Caki2 (cell line): ENCODE measurements around the gene SPEN. TPM values are rescaled to one million over a fixed set of nuclear protein-coding genes. Genes with fewer than 3 reads are reported as not detected.

Experiments
- DNase-seq: peaks from one replicate; pipeline ENCODE4 v3.0.0-alpha.2; 2015; ENCODE audit warnings: low read depth
- in situ Hi-C: cut with HindIII; loops from 2 replicates; pipeline ENCODE4 v1.10.0; 2016; ENCODE audit warnings: low sequenced_read_pairs, low pct_unique_long_range_greater_than_20kb, mixed read lengths
- total RNA-seq: library from RNA; depleted of rRNA; stranded (reverse); fragments of >200 nt; shearing (Covaris generic); gene quantifications from 2 replicates; pipeline ENCODE4 v1.2.3, GENCODE V29; 2014; ENCODE audit warnings: low replicate concordance

SPEN gene
- total RNA-seq, 1 experiment from 2014 or later, result 6.9 TPM

DNA sequence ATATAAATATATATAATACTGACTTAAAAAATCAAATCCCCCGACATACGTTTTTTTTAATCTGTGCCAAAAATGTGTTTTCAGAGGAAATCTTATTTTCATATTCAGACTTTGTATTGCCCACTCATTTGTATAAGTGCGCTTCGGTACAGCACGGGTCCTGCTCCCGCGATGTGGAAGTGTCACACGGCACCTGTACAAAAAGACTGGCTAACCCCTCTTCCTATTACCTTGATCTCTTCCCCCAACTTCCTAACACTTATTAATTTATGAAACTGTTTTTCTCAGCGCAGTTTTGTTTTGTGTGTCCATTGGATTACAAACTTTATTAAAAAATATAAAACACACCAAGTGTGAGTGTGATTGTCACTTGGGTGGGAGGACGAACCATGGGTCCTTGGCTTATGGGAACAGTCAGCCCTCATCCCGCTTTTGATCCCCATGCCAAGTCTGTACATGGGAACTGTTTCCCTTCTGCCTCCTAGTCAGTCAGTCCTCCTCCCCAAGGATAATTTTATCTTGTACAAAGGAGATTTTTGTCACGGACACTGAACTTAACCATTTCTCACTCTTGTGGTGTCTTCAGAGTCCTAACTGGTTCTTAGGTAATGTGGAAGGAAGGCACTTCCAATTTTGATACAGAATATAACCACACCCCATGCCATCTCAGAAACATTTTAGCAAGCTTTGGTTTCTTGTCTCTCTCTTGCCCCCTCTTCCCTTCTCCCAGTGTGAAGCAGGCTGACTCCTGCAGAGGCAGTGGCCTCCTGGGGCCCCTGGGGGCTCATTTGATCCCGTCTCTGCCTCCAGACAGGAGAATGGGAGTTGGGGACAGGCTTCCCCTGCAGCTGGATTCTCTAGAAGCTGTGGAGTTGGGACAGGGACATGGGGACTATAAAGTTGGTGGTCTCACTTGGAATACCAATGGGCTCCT is 92.9 kb downstream of the SPEN start:
- DNase-seq, result no peak
- in situ Hi-C loops, result no loop called here

DNA sequence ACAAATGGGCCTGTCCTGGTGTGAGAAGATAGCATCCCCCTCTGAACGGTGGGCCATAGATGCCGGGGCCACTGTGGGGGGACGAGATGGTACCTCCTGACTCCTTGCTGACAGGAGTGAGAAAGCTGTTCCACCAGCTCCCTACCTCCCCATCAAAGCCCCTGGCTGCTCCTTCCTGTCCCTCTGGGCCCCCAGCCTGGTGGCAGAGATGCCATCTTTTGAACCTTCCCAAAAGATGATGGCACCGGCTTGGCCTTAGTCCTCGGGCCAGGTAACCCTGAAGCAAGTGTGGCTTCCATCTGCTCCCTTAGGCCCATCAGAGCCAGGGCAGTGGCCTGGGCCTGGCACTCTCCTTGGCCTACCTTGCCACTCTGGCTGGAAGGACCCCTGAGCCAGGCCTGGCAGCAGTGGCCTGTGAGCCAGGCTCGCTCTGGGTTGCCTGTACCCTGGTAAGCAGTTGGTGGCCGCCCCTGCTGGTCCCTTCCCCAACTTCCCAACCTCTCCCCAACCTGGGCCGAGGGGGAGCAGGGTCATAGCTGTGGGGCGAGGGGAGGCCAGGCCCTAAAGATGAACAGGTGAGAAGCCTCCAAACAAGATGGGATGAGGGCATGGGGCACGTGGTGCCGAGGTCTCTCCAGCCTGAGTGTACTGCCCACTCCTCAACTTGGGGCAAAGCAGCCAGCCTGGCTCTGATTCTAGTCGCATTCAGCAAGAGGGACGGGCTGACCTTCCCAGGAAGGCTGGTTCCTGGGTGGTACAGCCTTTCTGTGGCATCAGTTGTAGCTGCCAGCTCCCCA is 93.7 kb downstream of the SPEN start:
- no peak for DNase-seq
- in situ Hi-C loops, result no loop called here

DNA sequence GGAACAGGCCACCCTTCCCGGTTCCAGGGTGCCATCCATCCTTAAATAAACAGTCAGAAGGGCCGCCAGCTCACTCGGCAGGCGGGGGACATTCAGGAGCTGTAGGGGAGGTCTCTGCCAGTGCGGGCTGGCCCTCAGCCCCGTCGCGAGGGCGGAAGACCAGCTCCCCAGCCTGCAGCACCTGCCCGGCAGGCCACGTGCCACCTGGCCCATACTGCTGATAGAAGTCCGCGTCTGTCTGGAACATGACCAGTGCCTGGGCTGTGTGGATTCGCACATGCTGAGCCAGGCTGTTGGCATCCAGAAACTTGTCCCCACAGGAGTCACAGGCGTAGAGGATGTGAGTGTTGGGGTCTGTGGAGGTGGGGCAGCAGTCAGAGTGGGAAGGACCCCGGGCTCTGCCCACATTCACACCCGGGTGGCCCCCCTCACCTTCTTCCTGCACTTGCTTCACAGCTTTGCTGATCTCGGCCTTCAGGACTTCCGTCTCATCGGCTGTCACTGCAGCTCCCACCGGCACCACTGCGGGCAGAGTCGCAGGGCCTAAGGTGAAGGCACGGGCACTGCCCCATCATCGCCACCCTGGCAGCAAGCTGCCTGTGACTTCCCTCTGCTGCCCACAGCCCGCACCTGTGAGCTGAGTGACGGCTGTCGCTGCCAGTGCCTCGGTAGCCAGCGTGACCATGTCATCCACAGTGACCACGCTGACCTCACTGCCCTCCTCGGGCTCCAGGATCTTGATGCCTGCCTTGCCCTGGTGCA is 94.6 kb downstream of the SPEN start:
- no peak for DNase-seq
- in situ Hi-C loops, result no loop called here

DNA sequence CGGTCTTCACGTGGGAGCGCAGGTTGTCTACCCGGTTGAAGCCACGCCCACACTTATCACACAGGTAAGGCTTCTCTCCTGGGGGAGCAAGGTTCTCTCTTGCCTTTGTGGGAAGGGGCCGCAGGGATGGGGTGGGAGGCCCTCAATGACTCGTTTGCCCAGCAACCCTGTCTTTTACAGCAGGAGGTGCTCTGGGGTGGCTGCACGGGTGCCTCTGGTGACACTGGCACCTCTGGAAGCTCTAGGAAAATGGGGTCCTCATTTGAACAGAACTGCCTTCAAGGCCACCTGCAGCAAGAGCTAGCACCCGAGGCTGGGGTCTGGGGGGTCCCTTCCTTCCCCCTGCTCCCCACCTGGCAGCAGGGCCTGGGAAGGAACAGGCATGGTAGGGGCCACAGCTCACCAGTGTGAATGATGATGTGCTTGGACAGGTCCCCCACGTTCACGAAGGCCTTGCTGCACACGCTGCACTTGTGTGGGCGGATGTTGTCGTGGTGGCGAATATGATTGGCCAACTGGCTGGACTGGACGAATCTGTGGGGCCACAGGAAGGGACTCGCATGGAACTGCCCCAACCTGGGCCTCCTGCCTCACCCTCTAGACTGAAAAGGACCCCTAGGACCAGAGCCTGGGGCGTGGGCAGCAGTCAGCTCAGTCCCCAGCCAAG is 95.3 kb downstream of the SPEN start:
- in situ Hi-C loops, result no loop called here

DNA sequence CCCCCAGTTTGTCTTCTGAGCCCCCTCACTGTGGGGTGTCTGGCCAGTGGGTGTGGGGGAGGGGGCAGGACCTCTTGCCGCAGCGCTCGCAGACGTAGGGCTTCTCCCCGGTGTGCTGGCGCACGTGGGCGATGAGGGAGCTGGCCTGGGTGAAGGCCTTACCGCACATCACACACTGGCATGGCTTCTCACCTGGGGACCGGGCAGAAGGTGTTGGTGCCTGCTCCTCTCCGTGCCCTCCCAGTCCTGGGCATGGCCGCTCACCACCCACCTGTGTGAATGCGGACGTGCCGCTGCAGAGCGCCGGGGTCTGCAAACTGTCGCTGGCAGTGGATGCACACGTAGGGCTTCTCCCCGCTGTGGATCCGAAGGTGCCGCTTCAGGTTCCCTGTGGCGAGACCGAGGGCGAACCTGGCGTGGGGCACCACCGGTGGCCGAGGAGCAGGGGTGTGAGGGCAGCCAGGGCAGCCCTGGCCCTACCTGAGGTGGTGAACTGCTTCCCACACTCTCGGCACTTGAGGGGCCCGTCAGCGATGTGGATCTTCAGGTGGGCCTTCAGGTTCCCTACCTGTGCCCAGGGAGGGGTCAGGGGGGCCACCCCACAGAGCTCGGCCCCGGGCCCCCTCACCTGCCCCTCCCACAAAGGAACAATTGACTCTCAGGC is 96.0 kb downstream of the SPEN start:
- DNase-seq, result no peak

More for the DNA sequence above, 95.3 kb downstream of the SPEN start:
- DNase-seq, result no peak

DNA sequence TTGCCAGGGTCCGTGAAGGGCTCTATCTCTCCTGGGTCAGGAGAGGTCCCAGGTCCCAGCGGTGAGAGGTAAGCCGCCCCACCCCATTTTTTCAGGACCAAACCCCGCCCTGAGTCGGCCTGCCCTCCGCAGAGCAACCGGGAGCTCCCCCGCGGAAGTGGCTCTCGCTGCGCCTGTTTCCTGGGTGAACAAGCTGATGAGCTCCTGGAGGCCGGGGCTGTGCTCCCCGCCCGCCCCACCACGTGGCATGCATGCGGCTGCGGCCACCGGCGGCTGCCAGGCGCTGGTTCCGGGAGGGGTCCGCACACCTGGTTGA is 96.4 kb downstream of the SPEN start:
- in situ Hi-C loops, result no loop called here
- no peak for DNase-seq

More for the DNA sequence above, 96.0 kb downstream of the SPEN start:
- in situ Hi-C loops, result no loop called here

DNA sequence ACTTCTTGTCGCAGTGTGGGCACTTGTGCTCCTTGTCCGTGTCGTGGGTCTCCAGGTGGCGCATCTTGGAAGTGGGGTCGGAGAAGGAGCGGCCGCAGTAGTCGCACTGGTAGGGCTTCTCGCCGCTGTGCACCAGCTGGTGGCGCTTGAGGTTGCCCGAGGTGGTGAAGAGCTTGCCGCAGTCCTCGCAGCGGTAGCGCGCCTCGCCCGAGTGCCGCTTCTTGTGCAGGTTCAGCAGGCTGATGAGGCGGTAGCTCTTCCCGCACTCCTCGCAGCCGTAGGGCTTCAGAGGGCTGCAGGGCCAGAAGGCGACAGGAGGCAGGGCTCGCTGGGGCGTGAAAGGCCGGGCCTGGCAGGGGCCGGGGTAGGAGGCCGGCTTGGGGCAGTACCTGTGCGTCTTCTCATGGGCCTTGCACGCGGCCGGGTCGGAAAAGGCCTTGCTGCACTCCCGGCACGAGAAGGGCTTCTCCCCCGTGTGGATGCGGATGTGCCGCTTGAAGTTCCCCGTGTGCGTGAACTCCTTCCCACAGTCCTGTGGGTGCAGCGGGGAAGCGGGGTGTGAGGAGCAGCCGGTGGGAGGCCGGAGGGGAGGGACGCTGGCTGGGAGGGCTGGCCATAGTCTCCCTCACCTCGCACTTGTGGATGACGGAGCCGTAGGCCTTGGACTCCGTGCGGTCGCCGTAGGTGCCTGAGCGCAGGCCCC is 97.0 kb downstream of the SPEN start:
- in situ Hi-C loops, result no loop called here

DNA sequence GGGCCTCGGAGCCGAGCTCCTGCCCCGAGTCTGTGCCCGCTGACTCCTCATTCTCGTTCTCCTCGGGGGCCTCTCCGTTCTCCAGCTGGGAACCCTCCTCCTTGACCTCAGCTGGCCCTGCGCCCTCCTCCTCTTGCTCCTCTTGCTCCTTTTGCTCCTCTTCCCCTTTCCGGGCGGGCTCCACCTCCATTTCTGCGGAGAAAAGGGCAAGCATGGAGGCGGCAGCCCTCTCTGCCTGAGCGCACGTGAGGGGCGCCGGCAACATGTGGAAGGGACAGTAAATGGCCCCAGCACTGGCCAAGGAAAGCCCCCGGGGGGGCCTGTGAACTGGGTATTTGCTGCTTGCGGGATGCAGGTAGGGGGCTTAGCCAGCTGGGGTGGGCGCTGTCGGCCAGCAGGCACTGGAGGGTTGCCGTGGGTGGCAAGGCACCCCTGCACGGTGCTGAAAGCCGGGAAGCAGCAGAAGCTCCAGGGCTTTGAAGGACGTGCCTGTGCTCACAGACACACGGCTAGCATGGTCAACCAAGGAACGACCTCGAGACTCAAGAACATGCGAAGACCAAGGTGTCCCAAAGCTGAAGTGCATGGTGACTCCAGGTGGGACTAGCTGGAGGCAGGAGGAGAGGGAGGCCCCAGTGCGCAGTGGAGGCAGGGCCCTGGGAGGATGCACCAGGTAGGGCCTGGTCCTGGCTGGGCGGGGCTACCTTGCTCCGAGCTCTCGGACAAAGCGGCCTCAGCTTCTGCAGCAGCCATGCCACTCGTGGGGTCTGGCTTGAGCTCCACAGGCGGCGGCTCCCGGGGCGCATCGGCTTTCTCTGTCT is 97.7 kb downstream of the SPEN start:
- no peak for DNase-seq
- in situ Hi-C loops, result no loop called here

More for the DNA sequence above, 97.0 kb downstream of the SPEN start:
- no peak for DNase-seq

DNA sequence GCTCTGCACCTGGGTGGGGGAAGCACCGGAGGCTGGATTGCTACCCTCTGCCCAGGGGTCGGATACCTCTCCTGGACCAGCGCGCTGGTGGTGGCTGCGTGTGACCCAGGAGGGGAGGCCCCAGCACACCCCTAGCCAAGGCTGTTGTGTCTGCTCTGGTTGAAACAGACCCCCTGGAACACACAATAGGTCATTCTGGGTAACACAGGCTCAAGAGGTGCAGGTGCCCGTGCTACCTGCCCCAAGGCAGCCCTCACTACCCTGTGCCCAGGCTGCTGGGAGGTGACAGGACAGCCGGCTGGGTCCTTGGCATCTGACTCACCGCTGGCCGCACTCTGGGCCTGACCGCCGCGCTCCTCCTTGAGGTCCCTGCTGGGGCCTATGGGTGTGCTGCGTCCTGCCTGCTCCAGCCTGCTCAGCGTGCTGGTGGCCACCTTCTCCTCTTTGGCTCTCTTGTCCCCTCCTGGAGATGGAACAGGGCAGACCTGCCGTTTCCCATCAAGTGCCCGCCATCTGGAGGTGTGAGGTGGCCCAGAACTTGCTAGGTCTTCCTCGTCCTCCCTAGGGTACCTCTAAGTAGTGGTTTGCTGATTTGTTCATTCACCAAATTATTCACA is 98.4 kb downstream of the SPEN start:
- in situ Hi-C loops, result no loop called here
- no peak for DNase-seq

DNA sequence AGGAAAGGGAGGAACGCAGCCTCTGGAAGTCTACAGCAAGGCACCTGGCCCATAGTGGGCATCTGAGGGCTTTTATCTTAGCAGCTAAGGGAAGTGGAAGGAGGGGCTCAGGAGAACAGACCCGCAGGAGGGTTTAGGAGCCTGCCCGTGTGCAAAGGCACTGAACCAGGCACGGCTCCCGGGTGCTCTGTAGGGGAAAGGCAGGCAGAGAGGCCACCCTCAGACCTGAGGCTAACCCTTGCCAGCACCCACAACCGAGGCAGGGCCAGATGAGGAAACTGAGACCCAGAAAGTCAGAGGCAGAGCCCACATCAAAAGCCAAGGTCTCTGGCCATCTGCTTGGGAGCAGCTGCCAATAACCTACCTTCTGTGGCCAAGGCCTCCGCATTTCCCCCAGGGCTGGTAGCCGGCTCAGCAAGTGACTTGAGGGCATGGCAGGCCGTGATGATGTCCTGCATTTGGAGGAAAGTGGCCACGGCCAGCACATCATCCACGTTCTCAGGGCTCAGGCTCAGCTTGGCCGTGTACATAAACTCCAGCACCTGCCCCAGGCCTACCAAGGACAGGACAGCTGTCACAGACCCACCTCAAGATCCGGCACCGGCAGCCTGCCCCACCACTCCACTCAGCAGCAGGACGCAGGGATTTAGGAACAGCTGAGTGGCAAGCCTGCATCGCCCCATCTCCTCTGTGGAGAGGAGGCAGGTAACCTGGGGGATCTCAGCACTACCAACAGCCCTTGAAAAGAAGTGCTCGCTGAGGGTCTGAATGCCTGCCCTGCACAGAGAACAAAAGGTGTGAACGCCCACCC is 99.3 kb downstream of the SPEN start:
- DNase-seq, result no peak
- in situ Hi-C loops, result no loop called here

DNA sequence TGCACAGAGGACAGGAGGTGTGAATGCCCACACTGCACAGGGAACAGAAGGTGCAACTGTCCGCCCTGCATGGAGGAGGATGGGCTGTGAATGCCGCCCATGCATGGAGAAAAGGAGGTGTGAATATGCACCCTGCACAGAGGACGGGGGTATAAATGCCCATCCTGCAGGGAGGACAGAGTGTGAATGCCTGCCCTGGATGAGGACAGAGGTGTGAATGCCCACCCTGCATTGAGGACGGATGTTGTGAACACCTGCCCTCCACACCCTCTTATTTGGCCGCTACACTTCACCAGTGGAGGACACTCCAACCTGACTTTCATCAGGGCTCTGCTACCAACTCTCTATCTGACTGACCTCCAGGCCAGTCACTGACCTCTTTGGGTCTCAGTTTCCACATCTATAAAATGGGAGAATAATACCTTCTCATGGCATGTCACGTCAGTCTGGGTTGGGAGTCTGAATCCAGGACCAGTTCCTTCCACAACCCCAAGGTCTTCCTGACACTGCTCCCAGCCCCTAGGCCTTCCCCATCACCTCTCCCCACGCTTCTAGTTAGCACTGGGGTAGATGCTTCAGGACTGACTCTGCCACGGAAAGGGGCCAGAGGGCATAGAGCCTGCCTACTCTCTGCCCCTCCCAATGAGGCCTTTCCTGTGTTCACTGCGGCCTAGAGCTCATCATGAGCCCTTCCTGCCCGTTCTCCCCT is 100.0 kb downstream of the SPEN start:
- no peak for DNase-seq
- in situ Hi-C loops, result no loop called here

DNA sequence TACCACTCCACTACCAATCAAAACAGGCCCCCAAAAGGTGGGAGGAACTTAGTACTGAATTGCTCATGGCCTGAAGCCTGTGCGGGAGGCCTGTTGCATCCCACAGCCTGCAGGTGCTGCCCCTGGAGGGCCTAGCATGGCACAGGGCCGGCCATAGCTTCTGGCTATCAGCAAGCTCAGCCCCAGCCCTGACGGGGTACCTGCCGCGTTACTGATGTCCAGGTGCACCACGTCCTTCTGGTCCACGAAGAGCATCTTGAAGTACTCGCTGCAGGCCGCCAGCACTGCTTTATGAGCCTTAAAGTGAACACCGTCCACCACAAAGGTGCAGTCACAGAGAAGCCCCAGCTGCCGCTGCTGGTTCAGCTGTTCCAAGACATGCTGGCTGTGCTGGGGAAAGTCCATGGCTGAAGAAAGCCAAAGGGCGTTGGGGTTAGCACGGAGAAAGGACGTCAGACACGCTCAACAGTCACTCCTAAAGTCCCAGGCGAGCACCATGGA is 100.6 kb downstream of the SPEN start:
- in situ Hi-C loops, result no loop called here
- no peak for DNase-seq

DNA sequence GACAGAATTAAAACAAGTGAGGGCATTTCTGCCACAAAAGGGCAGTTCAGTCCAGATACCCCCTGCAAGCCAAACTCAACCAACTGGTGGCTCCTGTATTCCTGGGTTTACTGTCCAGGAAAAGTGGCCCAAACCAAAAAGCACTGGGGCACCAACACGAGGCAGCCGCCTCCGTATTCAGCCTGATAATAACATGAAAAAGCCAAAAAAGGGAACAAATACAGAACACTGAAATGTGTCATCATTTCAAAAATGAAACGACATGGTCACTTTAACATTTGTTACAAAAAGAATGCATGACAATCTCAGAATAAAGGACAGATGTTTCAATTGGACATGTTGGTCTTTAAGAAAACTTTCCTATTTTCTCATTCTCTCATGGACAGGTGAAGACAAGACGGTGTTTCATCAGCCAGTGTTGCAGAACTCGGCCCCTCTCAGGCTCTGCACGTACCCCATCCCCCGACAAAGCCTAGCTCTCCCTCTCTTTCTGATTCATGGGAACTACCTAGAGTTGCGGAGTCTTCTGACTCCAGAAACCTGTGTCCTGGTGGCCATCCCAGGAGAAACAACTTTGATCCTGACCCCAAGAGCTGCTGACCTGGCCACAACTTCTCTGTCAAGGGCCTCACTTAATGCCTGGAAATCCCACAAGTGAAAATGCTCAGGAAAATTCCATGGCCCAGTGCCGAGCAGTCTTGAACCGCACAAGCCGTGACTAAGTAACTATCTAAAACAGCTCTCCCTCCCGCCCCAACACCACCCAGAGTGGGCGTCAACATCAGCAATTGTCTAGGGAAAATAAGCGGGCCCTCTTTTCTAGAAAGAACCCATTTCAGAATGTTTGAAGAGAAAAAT is 101.3 kb downstream of the SPEN start:
- DNase-seq, result peak; percentile 77
- in situ Hi-C loops, result no loop called here
